GM21515 (cell line): ENCODE data around the gene AMZ1.
"Not testable (repeated sequence)": the region's sequence is repeated elsewhere in the genome, so short reads cannot be mapped to it uniquely, and the experiment has no call there.

Experiments used
- ATAC-seq: cut with Tn5 transposase; IDR thresholded peaks from one replicate; pipeline ENCODE4 v1.9.1; 2021; ENCODE audit not compliant: unreplicated experiment

Gene AMZ1

DNA sequence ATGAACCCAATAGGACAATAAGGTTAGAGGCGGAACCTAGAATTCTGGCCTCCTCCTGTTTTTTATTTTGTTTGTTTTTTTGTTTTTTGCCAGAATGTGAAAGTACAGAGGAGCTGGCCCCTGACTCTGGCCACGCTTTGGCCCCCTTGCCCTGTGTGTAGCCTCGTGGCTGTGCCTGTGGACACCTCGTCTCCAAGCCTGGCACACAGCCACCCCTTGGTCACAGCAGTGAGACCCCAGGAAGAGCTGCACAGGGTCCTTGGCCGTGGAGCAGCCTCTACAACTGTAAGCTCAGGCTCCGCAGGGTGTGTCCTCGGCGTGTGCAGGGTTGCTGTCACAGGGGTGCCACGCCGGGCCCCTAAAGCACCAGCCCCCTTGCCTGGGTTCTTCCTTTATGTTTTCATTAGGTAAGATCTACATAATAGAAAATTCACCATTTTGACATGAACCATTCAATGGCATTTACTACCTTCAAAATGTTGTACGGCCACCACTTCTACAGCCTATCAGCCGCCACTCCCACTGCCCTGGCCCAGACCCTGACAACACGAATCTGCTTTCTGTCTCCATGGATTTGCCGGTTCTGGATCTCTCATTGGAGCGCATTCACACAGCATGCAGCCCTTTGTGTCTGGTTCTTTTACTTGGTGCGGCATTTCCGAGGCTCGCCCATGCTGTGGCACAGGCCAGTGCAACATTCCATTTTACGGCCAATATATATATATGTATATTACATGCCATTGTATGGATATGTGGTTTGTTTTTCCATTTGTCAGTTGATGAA is 51.0 kb downstream of the AMZ1 start:
- no peak for ATAC-seq

DNA sequence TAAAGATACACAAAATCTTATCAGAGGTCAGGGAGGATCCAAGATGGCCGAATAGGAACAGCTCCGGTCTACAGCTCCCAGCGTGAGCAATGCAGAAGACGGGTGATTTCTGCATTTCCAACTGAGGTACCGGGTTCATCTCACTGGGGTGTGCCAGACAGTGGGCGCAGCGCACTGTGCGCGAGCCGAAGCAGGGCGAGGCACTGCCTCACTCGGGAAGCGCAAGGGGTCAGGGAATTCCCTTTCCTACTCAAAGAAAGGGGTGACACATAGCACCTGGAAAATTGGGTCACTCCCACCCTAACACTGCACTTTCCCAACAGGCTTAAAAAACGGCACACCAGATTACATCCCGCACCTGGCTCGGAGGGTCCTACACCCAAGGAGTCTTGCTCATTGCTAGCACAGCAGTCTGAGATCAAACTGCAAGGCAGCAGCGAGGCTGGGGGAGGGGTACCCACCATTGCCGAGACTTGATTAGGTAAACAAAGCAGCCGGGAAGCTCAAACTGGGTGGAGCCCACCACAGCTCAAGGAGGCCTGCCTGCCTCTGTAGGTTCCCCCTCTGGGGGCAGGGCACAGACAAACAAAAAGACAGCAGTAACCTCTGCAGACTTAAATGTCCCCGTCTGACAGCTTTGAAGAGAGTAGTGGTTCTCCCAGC is 55.7 kb downstream of the AMZ1 start:
- not testable (repeated sequence) for ATAC-seq

DNA sequence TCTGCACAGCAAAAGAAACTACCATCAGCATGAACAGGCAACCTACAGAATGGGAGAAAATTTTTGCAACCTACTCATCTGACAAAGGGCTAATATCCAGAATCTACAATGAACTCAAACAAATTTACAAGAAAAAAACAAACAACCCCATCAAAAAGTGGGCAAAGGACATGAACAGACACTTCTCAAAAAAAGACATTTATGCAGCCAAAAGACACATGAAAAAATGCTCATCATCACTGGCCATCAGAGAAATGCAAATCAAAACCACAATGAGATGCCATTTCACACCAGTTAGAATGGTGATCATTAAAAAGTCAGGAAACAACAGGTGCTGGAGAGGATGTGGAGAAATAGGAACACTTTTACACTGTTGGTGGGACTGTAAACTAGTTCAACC is 60.7 kb downstream of the AMZ1 start:
- ATAC-seq, result not testable (repeated sequence)

DNA sequence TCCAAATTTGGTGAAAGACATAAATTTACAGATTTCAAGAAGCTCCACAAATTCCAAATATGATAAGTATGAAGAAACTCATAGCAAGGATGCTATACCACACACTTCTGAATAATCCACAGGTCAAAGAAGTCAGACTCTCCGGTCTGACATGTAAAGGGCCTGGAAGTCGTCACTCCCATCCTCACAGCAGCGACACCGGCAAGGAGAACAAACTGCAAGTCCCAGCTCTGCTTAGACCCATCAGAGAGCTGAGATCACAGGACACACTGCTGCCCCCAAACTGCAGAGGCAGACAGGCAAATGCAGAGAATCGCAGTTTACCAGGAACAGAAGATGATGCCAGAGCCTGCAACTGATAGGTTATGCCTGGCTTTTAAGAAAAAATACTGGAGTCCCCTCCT is 62.0 kb downstream of the AMZ1 start:
- no peak for ATAC-seq

DNA sequence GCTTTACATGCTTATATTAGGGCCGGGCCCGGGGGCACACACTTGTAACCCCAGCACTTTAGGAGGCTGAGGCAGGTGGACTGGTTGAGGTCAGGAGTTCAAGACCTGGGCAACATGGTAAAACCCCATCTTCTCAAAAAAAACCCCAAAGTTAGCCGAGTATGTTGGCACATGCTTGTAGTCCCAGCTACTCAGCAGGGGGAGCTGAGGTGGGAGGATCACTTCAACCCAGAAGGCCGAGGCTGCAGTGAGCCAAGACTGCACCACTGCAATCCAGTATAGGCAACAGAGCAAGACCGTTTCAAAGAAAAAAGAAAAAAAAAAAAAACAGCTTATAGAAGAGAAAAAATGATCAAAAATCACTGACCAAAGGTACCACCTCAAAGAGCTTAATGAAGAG is 63.1 kb downstream of the AMZ1 start:
- no peak for ATAC-seq

DNA sequence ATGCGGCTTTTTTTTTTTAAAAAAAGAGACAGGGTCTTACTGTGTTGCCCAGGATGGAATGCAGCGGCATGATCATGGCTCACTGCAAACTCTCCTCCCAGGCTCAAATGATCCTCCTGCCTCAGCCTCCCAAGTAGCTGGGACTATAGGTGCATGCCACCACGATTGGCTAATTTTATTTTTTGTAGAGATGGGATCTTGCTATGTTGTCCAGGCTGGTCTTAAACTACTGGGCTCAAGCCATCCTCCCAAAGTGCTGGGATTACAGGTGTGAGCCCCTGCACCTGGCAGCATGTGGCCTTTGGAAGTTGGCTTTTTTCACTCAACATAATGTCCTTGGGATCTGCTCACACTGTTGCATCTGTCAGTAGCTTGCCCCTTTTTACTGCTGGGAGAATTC is 65.1 kb downstream of the AMZ1 start:
- no peak for ATAC-seq

DNA sequence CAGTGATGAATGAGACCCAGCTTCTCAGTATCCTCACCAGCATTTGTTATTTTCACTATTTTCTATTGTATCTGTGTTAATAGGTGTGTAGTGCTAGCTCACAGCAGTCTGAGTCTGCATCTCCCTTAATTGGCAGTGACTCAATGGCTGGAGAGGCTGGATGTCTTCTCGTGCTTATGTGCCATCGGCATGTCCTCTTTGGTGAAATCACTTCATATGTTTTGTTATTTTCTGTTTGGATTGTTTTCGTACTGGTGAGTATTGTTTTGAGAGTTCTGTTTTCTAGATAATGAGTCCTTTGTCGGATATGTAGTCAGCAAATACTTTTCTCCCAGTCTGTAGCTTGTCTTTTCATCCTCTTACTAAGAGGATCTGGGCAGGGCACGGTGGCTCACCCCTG is 66.1 kb downstream of the AMZ1 start:
- ATAC-seq, result no peak

DNA sequence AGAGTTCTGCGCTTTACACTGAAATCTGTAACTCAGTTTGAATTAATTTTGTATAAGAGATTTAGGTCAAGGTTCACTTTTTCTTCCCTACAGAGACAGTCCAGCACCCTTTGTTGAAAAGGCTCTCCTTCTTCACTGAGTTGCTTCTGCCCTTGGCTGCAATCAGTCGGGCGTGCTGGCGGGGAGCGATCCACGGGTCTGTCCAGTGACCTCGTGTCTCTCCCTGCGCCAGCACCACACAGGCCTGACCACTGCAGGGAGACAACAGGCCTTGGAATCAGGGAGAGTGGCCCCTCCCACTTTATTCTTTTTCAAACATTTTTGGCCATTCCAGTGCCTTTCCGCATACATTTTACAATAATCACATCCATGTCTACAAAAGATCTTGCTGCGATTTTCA is 66.9 kb downstream of the AMZ1 start:
- ATAC-seq, result no peak

DNA sequence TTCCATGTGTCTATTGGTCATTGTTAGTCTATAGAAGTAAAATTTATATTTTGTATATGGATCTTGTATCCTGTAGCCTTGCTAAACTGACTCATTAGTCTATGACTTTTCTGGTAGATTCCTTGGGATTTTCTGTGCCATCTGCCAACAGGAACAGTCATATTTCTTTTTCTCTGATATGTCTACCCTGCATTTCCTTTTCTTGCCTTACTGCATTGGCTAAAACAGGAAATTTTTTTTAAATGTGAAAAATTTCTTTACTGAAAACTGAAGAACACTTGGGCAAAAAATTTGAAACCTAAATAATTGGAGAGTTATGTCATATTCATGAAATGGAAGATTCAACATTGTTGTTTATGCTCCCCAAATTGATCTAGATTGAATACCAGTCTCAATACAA is 67.5 kb downstream of the AMZ1 start:
- ATAC-seq, result no peak

DNA sequence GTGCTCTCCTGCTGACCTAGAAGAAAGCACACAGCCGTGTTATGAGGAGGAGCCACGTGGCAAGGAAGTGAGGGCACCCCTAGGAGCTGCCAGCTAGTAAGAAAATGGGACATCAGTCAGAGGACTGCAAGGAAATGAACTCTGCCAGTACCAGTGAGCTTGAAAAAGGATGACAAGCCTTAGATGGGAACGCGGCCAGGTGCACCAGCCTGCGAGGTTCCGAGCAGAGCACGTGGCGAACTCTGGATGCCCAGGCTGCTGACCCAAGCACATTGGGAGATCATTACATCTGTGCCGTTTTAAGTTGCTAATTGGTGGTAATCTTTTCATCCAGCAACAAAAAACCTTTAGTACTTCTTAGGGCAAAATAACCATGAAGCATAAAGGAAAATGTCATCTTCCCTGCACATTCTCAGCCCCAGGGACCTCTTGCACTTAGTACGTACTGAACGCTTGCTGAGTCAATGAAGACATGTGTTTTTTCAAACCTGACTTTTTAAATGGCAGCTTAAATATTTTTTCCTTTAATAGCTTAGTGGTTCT is 69.4 kb downstream of the AMZ1 start:
- no peak for ATAC-seq

DNA sequence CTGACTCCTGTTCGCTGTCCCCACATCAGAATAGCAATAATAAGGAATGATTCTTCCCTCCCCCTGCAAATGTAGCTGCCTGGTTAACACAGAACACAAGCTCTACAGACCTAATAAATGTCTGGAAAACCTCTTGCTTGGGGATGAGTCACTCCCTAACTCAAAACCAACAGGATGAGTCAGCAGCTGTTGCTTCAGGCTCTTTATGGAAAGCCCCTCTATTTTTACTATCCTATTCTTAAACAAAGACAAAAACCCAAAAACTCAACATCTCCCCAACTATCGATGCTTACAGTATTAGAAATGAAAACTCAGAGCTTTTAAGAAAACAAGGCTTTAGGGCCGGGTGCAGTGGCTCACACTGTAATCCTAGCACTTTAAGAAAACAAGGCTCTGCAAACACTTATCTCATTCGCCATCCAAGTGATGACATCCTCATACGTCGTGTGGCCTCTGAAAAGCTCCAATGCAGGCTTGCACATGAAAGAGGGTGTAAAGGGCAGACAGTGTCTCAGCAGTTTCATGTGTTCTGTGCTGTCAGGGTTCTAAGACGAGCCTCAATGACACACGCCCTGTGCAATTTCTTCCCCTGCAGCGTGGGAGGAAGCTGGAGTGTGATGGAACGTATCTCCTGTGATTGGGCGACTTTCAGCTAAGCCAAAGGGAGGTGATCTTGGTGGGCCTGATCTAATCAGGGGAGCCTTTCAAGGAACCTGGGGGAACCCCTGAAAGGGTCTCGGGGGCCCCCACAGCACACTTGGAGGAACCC is 70.1 kb downstream of the AMZ1 start:
- peak; percentile 65 for ATAC-seq

DNA sequence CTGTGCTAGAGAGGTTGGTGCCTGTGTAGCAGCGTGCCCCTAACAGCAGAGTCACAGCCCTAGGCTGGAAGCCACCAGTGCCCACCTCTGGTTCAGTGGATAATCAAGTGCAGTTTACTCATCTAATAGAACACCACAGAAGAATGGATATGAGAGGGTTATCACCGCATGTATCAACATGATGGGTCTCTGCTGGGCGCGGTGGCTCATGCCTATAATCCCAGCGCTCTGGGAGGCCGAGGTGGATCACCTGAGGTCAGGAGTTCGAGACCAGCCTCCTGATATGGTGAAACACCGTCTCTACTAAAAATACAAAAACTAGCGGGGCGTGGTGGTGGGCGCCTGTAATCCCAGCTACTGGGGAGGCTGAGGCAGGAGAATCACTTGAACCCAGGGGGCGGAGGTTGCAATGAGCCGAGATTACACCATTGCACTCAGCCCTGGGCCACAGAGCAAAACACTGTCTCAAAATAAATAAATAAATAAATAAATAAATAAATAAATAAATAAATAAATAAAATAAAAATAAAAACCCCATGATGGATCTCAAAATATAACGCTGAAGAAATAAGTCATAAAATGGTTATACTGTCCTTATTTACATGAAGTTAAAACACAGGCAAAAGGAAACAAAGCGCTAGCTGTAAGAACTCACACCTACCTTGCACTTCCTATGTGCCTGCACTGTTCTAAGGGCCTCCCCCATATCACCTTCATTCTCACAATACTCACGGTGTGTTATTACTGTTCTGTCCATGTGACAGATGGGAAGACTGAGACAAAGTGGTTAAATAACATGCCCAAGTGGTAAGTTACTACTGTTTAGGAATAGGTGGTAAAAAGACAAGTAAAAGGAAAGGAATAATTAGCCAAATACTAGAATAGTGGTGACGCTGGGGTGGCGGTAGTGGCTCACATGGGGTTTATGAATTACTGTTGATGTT is 70.9 kb downstream of the AMZ1 start:
- ATAC-seq, result no peak

DNA sequence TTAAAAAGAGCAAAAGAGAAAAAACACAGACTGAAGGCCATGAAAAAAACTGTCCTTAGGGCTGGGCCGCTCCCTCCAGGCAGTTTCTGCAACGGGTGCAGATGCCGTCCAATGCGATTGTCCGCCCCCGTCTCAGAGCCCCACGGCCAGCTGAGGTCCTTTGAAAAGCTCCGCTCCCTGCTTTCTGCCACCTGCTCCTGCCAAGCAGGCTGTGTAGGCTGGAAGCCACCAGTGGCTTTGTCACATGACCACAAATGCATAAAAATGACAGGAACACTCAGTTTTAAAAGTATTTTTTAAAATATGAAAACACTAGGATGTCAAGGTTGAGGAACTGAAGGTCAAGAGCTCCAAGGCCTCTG is 71.7 kb downstream of the AMZ1 start:
- no peak for ATAC-seq

DNA sequence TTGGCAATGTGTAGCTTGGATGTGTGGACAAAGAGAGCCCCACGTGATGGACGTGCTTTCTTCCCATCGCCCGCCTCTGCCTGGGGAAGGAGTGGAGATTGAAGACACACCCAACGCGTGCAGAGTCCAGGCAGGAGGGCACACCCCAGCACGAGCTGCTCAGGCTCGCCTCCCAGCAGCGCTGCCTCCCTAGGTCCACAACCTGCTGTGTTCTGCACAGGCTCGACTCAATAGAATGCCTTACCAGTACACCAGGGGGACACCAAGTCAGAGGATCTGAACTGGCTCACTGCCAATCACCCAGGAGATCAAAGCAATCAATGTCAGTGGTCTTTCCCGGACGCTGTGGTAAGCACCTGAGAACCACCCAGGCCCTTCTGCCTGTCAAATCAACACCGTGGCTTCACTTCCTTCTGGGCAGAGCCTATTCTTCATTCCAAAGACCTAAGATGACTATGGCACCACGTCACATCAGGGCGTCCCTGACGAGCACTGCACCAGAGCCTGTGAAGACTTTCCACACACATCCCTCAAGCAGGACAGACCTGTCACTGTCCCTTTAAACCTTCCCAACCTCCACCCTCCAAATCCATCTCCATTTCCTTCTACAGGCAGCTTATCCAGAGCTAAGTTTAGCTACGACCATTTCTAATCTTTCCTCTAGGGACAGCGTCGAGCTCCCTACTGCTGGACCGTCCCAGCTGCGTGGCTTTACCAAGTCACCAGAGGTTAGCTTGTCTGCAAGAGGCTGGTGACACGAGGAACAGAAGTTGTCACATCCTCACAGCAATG is 72.3 kb downstream of the AMZ1 start:
- ATAC-seq, result no peak

DNA sequence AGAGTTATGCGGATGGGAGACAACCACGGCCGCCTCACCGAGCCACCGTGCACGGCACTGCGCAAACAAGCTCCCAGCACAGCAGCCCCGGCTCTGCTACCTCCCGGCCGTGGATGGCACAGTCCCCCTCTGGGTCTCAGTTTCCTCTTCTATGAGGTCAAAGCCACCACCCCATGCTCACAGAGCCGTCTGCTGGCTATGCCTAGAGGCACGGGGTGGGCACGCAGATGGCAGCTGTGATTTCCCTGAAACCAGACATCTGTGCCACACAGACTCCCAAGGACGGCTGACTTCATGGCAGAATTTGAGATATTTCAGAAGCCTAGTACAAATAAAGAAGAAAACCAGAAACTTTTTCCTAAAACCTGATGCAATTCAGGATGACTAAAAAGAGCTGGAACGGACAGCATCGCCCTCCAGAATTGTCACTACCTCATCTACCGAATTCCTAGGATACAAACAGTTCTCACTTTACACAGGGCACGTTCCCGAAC is 73.2 kb downstream of the AMZ1 start:
- no peak for ATAC-seq

DNA sequence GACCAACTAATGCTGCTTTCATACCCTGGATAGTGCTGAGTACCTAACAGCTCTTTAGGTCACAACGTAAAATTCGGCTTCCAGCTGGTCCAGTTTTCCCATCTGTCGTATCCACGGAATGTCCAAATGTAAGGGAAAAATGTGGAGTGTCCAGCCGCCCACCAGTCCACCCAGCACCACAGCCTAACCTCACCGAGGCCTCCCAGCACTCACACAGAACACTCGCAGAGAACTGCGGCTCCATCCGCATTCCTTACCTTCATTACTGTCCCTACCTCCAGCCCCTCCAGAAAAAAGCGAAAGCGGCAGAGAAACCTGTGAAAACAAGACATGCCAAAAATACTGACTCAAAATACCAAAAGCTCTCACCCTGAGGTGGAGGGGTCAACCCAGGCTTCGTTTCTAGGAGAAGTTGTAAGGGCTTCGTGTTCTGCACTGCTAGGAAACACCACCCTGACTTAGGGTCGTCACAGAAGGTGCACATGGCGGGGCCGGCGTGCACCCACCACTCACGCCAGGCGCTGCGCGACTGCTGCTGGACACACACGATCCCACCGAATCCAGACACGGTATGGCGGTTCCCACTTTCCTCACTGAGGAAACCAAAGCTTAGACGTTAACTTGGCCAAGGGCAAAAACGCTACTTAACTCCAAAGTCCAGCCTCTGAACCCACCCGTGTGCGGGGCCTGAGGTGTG is 73.9 kb downstream of the AMZ1 start:
- no peak for ATAC-seq

DNA sequence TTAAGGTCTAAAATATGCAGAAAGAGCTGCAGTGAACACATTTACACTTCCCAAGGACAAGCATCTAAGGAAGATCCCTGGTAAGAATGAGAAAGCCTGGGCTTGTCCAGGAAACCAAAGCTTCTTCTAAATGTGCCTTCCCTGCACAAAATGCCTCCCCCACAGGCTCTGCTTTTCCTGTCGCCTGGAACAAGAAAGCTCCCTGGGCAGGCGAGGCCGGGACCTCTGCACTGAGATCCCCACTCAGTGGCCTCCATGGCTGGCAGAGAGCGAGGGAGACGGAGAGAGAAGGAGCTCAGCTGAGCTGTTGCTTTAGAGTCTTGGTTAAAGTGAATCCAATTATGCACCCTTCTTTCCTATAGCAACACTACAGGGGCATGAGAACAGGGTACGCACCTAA is 75.6 kb downstream of the AMZ1 start:
- no peak for ATAC-seq

DNA sequence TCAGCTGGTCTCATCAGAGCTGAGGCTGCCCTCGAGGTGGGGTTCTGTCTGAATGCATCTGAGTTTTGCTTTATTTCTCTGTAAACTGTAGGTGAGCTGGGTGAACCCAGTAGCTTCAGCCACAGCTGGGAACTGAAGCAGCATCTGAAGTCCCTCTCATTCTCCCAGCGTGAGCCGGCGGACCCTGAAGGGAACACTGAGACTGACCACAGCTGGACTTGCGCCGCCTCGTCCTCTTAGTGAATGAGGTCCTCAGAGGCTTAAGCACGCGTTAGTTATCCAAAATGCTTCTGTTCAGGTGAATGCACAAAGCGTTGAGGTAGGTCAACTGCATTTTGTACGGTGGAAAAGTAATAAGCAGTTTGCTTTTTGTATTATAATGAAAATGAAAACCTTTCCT is 76.6 kb downstream of the AMZ1 start:
- ATAC-seq, result no peak
